ENCODE data around the gene ZEB1. TPM values are rescaled to one million over a fixed set of nuclear protein-coding genes. Genes with fewer than 3 reads are reported as not detected.
"Not testable (repeated sequence)": the region's sequence is repeated elsewhere in the genome, so short reads cannot be mapped to it uniquely, and the experiment has no call there.

ZEB1 gene
- total and polyA plus RNA-seq, 3 experiments from 2014 or later, result 34.7 to 38.0 (median 37.3) TPM

DNA sequence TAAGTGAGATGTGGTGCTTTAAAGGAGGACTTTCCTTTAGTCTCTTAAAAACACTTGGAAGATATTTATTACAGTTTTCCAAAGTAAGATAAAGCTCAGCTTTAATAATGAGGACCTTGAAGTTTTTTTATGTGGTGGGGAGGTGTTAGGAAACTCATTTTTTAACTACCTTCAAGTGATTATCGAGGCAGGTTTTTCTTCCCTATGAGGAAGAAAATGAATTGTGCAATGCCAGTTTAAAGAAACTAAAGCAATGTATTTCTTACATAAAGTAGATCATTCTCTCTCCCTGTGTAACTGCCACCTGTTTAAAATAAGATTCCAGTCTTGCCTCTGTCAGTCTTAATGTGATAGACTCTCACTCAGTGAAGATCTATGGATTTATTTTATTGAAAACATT, 27.9 kb downstream of the ZEB1 start:
- H3K4me1 Mint-ChIP-seq, result peaks cover 54 to 67% (median 56%) of the 10 kb centered on the region in 3 donors
- POLR2A ChIA-PET, result no interaction called here
- CTCF ChIA-PET, result no interaction called here
- H3K27ac ChIP-seq (ENCODE audit: low read depth, low read length), result no peak overlapping the region
- H3K36me3 ChIP-seq (ENCODE audit: insufficient read depth, low read length), result no peaks in the 10 kb centered on the region
- DNase-seq, result no peak
- H3K36me3 Mint-ChIP-seq, result no peaks in the 10 kb centered on the region
- no peaks in the 10 kb centered on the region for H3K9me3 Mint-ChIP-seq
- no peaks in the 10 kb centered on the region for H3K27me3 ChIP-seq (ENCODE audit: insufficient read depth, low read length, poor library complexity, severe bottlenecking)
- H3K9me3 ChIP-seq (ENCODE audit: low read length), result no peaks in the 10 kb centered on the region
- peak overlapping the region in 2 of 7 donors; percentile 17 to 46 for H3K4me3 Mint-ChIP-seq
- H3K27me3 Mint-ChIP-seq, result no peaks in the 10 kb centered on the region
- H3K4me1 ChIP-seq (ENCODE audit: insufficient read depth, low read length), result peaks cover 42% of the 10 kb centered on the region
- H3K4me3 ChIP-seq (ENCODE audit: low read length), result no peak overlapping the region
- H3K27ac Mint-ChIP-seq, result peak overlapping the region in 4 of 8 donors; percentile 1 to 17 (median 10)

- H3K27ac ChIP-seq (ENCODE audit: low read depth, low read length), result no peak overlapping the region
- H3K36me3 ChIP-seq (ENCODE audit: insufficient read depth, low read length), result no peaks in the 10 kb centered on the region
- POLR2A ChIA-PET, result no interaction called here
- H3K27me3 Mint-ChIP-seq, result no peaks in the 10 kb centered on the region
- no peaks in the 10 kb centered on the region for H3K9me3 ChIP-seq (ENCODE audit: low read length)
- no peaks in the 10 kb centered on the region for H3K9me3 Mint-ChIP-seq
- no peaks in the 10 kb centered on the region for H3K36me3 Mint-ChIP-seq
- peak overlapping the region in 6 of 8 donors; percentile 35 to 70 (median 50) for H3K27ac Mint-ChIP-seq
- H3K4me3 Mint-ChIP-seq, result peak overlapping the region; percentile 17 to 72 (median 62)
- DNase-seq, result no peak
- CTCF ChIA-PET, result no interaction called here
- no peaks in the 10 kb centered on the region for H3K27me3 ChIP-seq (ENCODE audit: insufficient read depth, low read length, poor library complexity, severe bottlenecking)
- H3K4me1 ChIP-seq (ENCODE audit: insufficient read depth, low read length), result peaks cover 39% of the 10 kb centered on the region
- H3K4me3 ChIP-seq (ENCODE audit: low read length), result no peak overlapping the region
- peaks cover 61 to 75% (median 64%) of the 10 kb centered on the region in 3 donors for H3K4me1 Mint-ChIP-seq
These were observed 28.7 kb downstream of the ZEB1 start for GRCh38 chr10:31347705-31348104.

- Mint-ChIP-seq H3K4me1 (peaks cover 58 to 81% (median 75%) of the 10 kb centered on the region in 3 donors), H3K27ac (no peak overlapping the region)
- H3K4me1 ChIP-seq (ENCODE audit: insufficient read depth, low read length), result peaks cover 31% of the 10 kb centered on the region
These were observed 31.9 kb downstream of the ZEB1 start for GRCh38 chr10:31350891-31351290.

GRCh38 chr10:31352436-31353226, 33.6 kb downstream of the ZEB1 start:
- H3K4me3 Mint-ChIP-seq, result no peak overlapping the region
- no peaks in the 10 kb centered on the region for H3K36me3 Mint-ChIP-seq
- peaks cover 55 to 75% (median 72%) of the 10 kb centered on the region in 3 donors for H3K4me1 Mint-ChIP-seq
- H3K9me3 ChIP-seq (ENCODE audit: low read length), result no peaks in the 10 kb centered on the region
- H3K9me3 Mint-ChIP-seq, result no peaks in the 10 kb centered on the region
- no peaks in the 10 kb centered on the region for H3K36me3 ChIP-seq (ENCODE audit: insufficient read depth, low read length)
- H3K27ac ChIP-seq (ENCODE audit: low read depth, low read length), result no peak overlapping the region
- H3K27ac Mint-ChIP-seq, result peak overlapping the region in 1 of 8 donors; percentile 32
- H3K27me3 Mint-ChIP-seq, result no peaks in the 10 kb centered on the region
- peaks cover 26% of the 10 kb centered on the region for H3K4me1 ChIP-seq (ENCODE audit: insufficient read depth, low read length)
- POLR2A ChIA-PET, result no interaction called here
- no peaks in the 10 kb centered on the region for H3K27me3 ChIP-seq (ENCODE audit: insufficient read depth, low read length, poor library complexity, severe bottlenecking)
- no peak for DNase-seq
- CTCF ChIA-PET, result interaction anchor here (0.9 kb wide), 1 partner anchor 18 kb away, joined by 3 read pairs; no protein-coding TSS in a partner anchor
- no peak overlapping the region for H3K4me3 ChIP-seq (ENCODE audit: low read length)

More at GRCh38 chr10:31350891-31351290, 31.9 kb downstream of the ZEB1 start:
- Histone ChIP-seq H3K4me3 (ENCODE audit: low read length) (no peak overlapping the region), H3K27me3 (ENCODE audit: insufficient read depth, low read length, poor library complexity, severe bottlenecking) (no peaks in the 10 kb centered on the region), H3K9me3 (ENCODE audit: low read length) (no peaks in the 10 kb centered on the region), H3K36me3 (ENCODE audit: insufficient read depth, low read length) (no peaks in the 10 kb centered on the region), H3K27ac (ENCODE audit: low read depth, low read length) (no peak overlapping the region)
- Mint-ChIP-seq H3K36me3 (no peaks in the 10 kb centered on the region), H3K4me3 (no peak overlapping the region), H3K9me3 (no peaks in the 10 kb centered on the region), H3K27me3 (no peaks in the 10 kb centered on the region)
- no peak for DNase-seq
- ChIA-PET POLR2A (no interaction called here), CTCF (no interaction called here)

DNA sequence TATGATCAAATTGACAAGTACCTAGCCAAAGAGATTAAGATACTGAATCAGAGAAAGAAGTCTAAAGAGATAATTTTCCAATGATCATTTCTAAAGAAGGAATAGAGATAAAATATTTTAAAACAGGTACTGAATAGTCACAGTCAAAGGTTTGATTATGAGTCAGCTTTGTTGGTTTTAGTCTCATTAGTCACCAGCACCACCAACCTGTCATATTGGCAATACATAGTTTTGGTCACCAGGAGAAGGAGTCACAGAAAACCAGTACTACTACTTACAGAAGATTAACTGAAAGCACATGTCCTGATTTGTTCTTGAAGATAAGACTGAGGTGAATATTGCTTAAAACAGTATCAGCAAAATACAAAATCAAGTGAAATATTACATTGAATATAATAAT, 34.6 kb downstream of the ZEB1 start:
- DNase-seq, result peak in 2 of 5 donors; percentile 2 to 21
- Mint-ChIP-seq H3K4me3 (no peak overlapping the region), H3K27ac (no peak overlapping the region), H3K27me3 (no peaks in the 10 kb centered on the region), H3K9me3 (no peaks in the 10 kb centered on the region), H3K4me1 (peaks cover 51 to 73% (median 71%) of the 10 kb centered on the region in 3 donors), H3K36me3 (peaks cover 0 to 3% (median 0%) of the 10 kb centered on the region in 3 donors)
- Histone ChIP-seq H3K27me3 (ENCODE audit: insufficient read depth, low read length, poor library complexity, severe bottlenecking) (no peaks in the 10 kb centered on the region), H3K36me3 (ENCODE audit: insufficient read depth, low read length) (no peaks in the 10 kb centered on the region), H3K4me3 (ENCODE audit: low read length) (no peak overlapping the region), H3K27ac (ENCODE audit: low read depth, low read length) (no peak overlapping the region), H3K4me1 (ENCODE audit: insufficient read depth, low read length) (peaks cover 22% of the 10 kb centered on the region), H3K9me3 (ENCODE audit: low read length) (no peaks in the 10 kb centered on the region)
- ChIA-PET POLR2A (no interaction called here), CTCF (interaction anchor here (0.9 kb wide), 1 partner anchor 17 kb away, joined by 3 read pairs; no protein-coding TSS in a partner anchor)

DNA sequence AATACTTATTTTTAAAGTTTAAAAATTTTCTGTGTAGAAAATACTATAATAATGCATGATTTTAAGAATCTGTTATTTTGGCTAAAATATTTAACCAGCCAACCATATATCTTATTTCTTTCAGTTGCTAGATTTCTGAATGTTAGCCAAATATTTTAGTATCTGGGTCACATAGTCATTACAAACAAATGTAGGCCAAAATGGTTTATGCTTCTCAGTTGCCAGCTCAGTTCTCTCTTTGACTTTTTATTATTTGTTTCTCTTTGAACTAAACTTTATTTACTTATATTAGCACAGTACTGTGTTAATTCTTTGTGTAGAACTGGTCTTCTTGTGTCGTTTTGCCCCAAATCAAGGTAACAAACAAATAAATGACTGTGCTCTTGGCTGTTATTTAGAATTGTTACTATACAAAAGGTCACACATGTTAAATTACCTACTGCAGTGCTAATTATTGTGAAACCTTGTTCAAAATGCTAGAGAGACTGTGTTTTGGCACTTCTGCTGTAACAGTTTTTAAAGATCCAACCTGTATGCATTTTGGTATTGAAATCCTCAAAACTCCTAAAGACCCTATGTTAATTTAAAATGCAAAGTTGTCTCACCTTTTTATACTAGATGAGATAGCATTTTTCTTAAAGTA, 39.8 kb downstream of the ZEB1 start:
- H3K4me3 Mint-ChIP-seq, result no peak overlapping the region
- Histone ChIP-seq H3K27me3 (ENCODE audit: insufficient read depth, low read length, poor library complexity, severe bottlenecking) (no peaks in the 10 kb centered on the region), H3K4me3 (ENCODE audit: low read length) (no peak overlapping the region), H3K27ac (ENCODE audit: low read depth, low read length) (no peak overlapping the region), H3K36me3 (ENCODE audit: insufficient read depth, low read length) (no peaks in the 10 kb centered on the region), H3K9me3 (ENCODE audit: low read length) (no peaks in the 10 kb centered on the region), H3K4me1 (ENCODE audit: insufficient read depth, low read length) (peaks cover 11% of the 10 kb centered on the region)
- H3K4me1 Mint-ChIP-seq, result peaks cover 36 to 56% (median 55%) of the 10 kb centered on the region in 3 donors
- H3K27me3 Mint-ChIP-seq, result no peaks in the 10 kb centered on the region
- H3K27ac Mint-ChIP-seq, result peak overlapping the region in 1 of 8 donors; percentile 10
- peaks cover 4 to 18% (median 6%) of the 10 kb centered on the region in 3 donors for H3K36me3 Mint-ChIP-seq
- DNase-seq, result no peak
- CTCF ChIA-PET, result no interaction called here
- H3K9me3 Mint-ChIP-seq, result peaks cover 0 to 2% (median 0%) of the 10 kb centered on the region in 5 donors
- POLR2A ChIA-PET, result no interaction called here

DNA sequence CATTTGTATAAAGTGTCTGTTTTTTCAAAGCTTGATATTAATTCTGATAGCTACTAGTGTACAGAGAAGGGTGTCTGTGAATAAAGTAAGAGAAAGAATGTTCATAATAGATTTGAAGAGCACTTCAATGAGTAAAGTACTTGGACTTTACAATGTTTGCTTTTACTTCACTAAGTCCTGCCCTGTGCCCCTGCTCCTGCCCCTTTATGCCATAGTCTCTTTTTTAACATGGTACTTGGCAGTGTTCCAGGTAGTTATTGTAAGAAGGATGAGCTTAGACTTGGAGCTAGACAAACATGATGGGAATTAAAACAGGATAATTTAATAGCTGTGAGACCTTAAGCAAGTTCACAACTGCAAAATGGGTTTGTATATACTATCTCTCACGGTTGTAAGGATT, 41.0 kb downstream of the ZEB1 start:
- no peak overlapping the region for H3K27ac ChIP-seq (ENCODE audit: low read depth, low read length)
- CTCF ChIA-PET, result no interaction called here
- POLR2A ChIA-PET, result no interaction called here
- Mint-ChIP-seq H3K27ac (peak overlapping the region in 3 of 8 donors; percentile 12 to 87 (median 15)), H3K36me3 (peaks cover 4 to 25% (median 6%) of the 10 kb centered on the region in 3 donors), H3K27me3 (no peaks in the 10 kb centered on the region), H3K4me3 (no peak overlapping the region), H3K9me3 (peaks cover 0 to 2% (median 0%) of the 10 kb centered on the region in 5 donors), H3K4me1 (peaks cover 35 to 60% (median 49%) of the 10 kb centered on the region in 3 donors)
- peaks cover 11% of the 10 kb centered on the region for H3K4me1 ChIP-seq (ENCODE audit: insufficient read depth, low read length)
- no peak overlapping the region for H3K4me3 ChIP-seq (ENCODE audit: low read length)
- no peaks in the 10 kb centered on the region for H3K27me3 ChIP-seq (ENCODE audit: insufficient read depth, low read length, poor library complexity, severe bottlenecking)
- no peaks in the 10 kb centered on the region for H3K9me3 ChIP-seq (ENCODE audit: low read length)
- no peak for DNase-seq
- H3K36me3 ChIP-seq (ENCODE audit: insufficient read depth, low read length), result no peaks in the 10 kb centered on the region

- Mint-ChIP-seq H3K4me3 (peak overlapping the region in 1 of 7 donors; percentile 74), H3K36me3 (peaks cover 4 to 31% (median 7%) of the 10 kb centered on the region in 3 donors), H3K27ac (peak overlapping the region in 1 of 8 donors; percentile 41), H3K4me1 (peaks cover 34 to 62% (median 48%) of the 10 kb centered on the region in 3 donors)
- POLR2A ChIA-PET; CTCF ChIA-PET; DNase-seq; H3K27me3 ChIP-seq (ENCODE audit: insufficient read depth, low read length, poor library complexity, severe bottlenecking); H3K9me3 ChIP-seq (ENCODE audit: low read length); H3K4me3 ChIP-seq (ENCODE audit: low read length); H3K27ac ChIP-seq (ENCODE audit: low read depth, low read length); H3K36me3 ChIP-seq (ENCODE audit: insufficient read depth, low read length); H3K9me3 Mint-ChIP-seq; H3K27me3 Mint-ChIP-seq: not testable (repeated sequence)
- peaks cover 11% of the 10 kb centered on the region for H3K4me1 ChIP-seq (ENCODE audit: insufficient read depth, low read length)
These were observed 42.5 kb downstream of the ZEB1 start for GRCh38 chr10:31361475-31361874.

Measured in CD8-positive, alpha-beta memory T cell (primary cell).